OCI-LY1 (cell line): Measurements from ENCODE around the gene TEAD1.

Source experiments
- H2AFZ ChIP-seq: fragments of 200-600 bp; sonication (generic), shearing (Covaris generic); 2 replicates; pipeline ENCODE4 v1.6.0; 2014; ENCODE audit warnings: antibody characterized with exemption, mild to moderate bottlenecking, low read length
- H3F3A ChIP-seq: fragments of 200-600 bp; sonication (generic), shearing (Covaris generic); 2 replicates; pipeline ENCODE4 v1.6.0; 2014; ENCODE audit warnings: mild to moderate bottlenecking, antibody characterized with exemption, low read length, moderate library complexity; ENCODE audit not compliant: insufficient read depth
- H3K27ac ChIP-seq: fragments of 200-600 bp; sonication (generic); 2 replicates; pipeline ENCODE4 v1.5.1; 2014; ENCODE audit warnings: low read length, mixed run types, mild to moderate bottlenecking, low read depth; ENCODE audit not compliant: poor library complexity, severe bottlenecking
- H3K27me3 ChIP-seq: fragments of 200-600 bp; sonication (generic); 2 replicates; pipeline ENCODE4 v1.6.0; 2014; ENCODE audit warnings: antibody characterized with exemption, mild to moderate bottlenecking, low read length, moderate library complexity; ENCODE audit not compliant: insufficient read depth
- H3K36me3 ChIP-seq: fragments of 200-600 bp; sonication (generic); 2 replicates; pipeline ENCODE4 v1.6.1; 2014; ENCODE audit warnings: mild to moderate bottlenecking, antibody characterized with exemption, low read length, moderate library complexity, mixed read lengths; ENCODE audit not compliant: insufficient read depth
- H3K4me1 ChIP-seq: fragments of 200-600 bp; sonication (generic); 2 replicates; pipeline ENCODE4 v1.5.1; 2014; ENCODE audit warnings: mild to moderate bottlenecking, low read length, moderate library complexity; ENCODE audit not compliant: insufficient read depth, severe bottlenecking
- H3K4me2 ChIP-seq: fragments of 200-600 bp; sonication (generic), shearing (Covaris generic); 2 replicates; pipeline ENCODE4 v1.6.1; 2014; ENCODE audit warnings: low read length
- H3K4me3 ChIP-seq: fragments of 200-600 bp; sonication (generic); 2 replicates; pipeline ENCODE4 v1.5.1; 2014; ENCODE audit warnings: low read length, low read depth, mild to moderate bottlenecking, mixed read lengths; ENCODE audit not compliant: poor library complexity, severe bottlenecking
- H3K79me2 ChIP-seq: fragments of 200-600 bp; shearing (Covaris generic); 2 replicates; pipeline ENCODE4 v1.6.1; 2016; ENCODE audit warnings: mixed run types, low read length, mixed read lengths; ENCODE audit not compliant: insufficient read depth
- H3K9ac ChIP-seq: fragments of 200-600 bp; sonication (generic), shearing (Covaris generic); 2 replicates; pipeline ENCODE4 v1.6.1; 2014; ENCODE audit warnings: mild to moderate bottlenecking, low read length, mixed read lengths
- H3K9me2 ChIP-seq: fragments of 200-600 bp; sonication (generic), shearing (Covaris generic); 2 replicates; pipeline ENCODE4 v1.6.1; 2014; ENCODE audit warnings: low read depth, mild to moderate bottlenecking, low read length, mixed read lengths
- H3K9me3 ChIP-seq: fragments of 200-600 bp; shearing (Covaris generic); 2 replicates; pipeline ENCODE4 v1.6.1; 2014; ENCODE audit warnings: low read length, mixed read lengths
- H4K20me1 ChIP-seq: fragments of 200-600 bp; sonication (generic), shearing (Covaris generic); 2 replicates; pipeline ENCODE4 v1.6.0; 2016; ENCODE audit warnings: mild to moderate bottlenecking, low read length; ENCODE audit not compliant: insufficient read depth
- CTCF ChIP-seq: fragments of 200-600 bp; sonication (generic), shearing (Covaris generic); IDR thresholded peaks from 2 replicates; pipeline ENCODE4 v1.5.1; 2017; ENCODE audit warnings: mild to moderate bottlenecking, antibody characterized with exemption, low read length, moderate library complexity, mixed read lengths
- EZH2 ChIP-seq: fragments of 200-600 bp; sonication (generic), shearing (Covaris generic); IDR thresholded peaks from 2 replicates; pipeline ENCODE4 v1.8.0; 2017; ENCODE audit warnings: borderline replicate concordance, mixed run types, mild to moderate bottlenecking, antibody characterized with exemption, low read length, moderate library complexity, mixed read lengths

TEAD1 gene

GRCh38 chr11:12639388-12639787 lies 34.8 kb upstream of the TEAD1 start:
- Histone ChIP-seq H3K4me2 (no peak overlapping the region), H3K9me3 (no peaks in the 10 kb centered on the region), H3K9ac (no peak overlapping the region), H3F3A (no peaks in the 10 kb centered on the region), H3K27me3 (no peaks in the 10 kb centered on the region), H3K4me3 (no peak overlapping the region), H4K20me1 (no peaks in the 10 kb centered on the region), H3K36me3 (no peaks in the 10 kb centered on the region), H3K4me1 (no peaks in the 10 kb centered on the region), H3K27ac (no peak overlapping the region), H3K79me2 (no peaks in the 10 kb centered on the region), H2AFZ (no peak overlapping the region), H3K9me2 (no peaks in the 10 kb centered on the region)
- no peak for TF ChIP-seq EZH2
- TF ChIP-seq CTCF, result no peak

DNA sequence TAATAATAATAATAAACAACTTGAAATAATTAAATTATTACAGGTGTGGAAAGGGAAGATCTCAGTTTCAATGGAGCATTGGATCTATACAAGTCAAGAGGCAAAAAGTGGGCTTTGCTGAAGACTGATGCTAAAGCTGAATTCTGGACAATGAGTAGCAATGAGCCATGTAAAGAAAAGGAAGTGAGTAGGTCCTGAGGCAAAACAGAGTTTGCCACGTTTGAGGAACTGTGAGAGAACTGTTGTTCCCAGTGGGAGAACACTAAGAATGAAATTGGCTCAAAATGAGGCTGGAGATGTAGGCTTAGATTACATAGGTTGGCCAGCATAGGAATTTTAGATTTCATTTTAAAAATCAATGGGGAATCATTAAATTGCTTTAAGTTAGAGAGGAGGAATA lies 33.9 kb upstream of the TEAD1 start:
- Histone ChIP-seq H3K9ac (no peak overlapping the region), H3K4me2 (no peak overlapping the region), H4K20me1 (no peaks in the 10 kb centered on the region), H3K27ac (no peak overlapping the region), H3K79me2 (no peaks in the 10 kb centered on the region), H3K36me3 (no peaks in the 10 kb centered on the region), H3K27me3 (no peaks in the 10 kb centered on the region), H3K4me1 (no peaks in the 10 kb centered on the region), H3K9me3 (no peaks in the 10 kb centered on the region), H3K4me3 (no peak overlapping the region), H3K9me2 (no peaks in the 10 kb centered on the region), H2AFZ (no peak overlapping the region), H3F3A (no peaks in the 10 kb centered on the region)
- no peak for TF ChIP-seq EZH2

- no peaks in the 10 kb centered on the region for H3K79me2 ChIP-seq
- TF ChIP-seq EZH2, result no peak
- no peak for TF ChIP-seq CTCF
- H3K4me2 ChIP-seq, result no peak overlapping the region
- H3K36me3 ChIP-seq, result no peaks in the 10 kb centered on the region
- H3K9me2 ChIP-seq, result no peaks in the 10 kb centered on the region
- H4K20me1 ChIP-seq, result no peaks in the 10 kb centered on the region
- H3K27me3 ChIP-seq, result no peaks in the 10 kb centered on the region
- no peak overlapping the region for H3K9ac ChIP-seq
- no peak overlapping the region for H3K4me3 ChIP-seq
- H3K9me3 ChIP-seq, result no peaks in the 10 kb centered on the region
- H2AFZ ChIP-seq, result no peak overlapping the region
- H3K4me1 ChIP-seq, result no peaks in the 10 kb centered on the region
- no peak overlapping the region for H3K27ac ChIP-seq
- H3F3A ChIP-seq, result no peaks in the 10 kb centered on the region
These were observed 33.0 kb upstream of the TEAD1 start for GRCh38 chr11:12640926-12641849.
